Keratinocyte (primary cell): ENCODE data around the gene XK.

Experiments
- CTCF ChIP-seq, 3 experiments: IDR thresholded peaks in 1 of 3; conservative IDR thresholded peaks in 1 of 3; optimal IDR thresholded peaks in 1 of 3; 2 replicates in 2 of 3; 3 replicates in 1 of 3; pipeline versions ENCODE3 to v1.5.1; 2011; ENCODE audit warnings: low read length in 3 of 3, mild to moderate bottlenecking in 3 of 3, moderate library complexity in 2 of 3, control low read depth in 1 of 3, inconsistent platforms in 1 of 3; ENCODE audit not compliant: insufficient read depth in 2 of 3; ENCODE audit errors: extremely low read depth in 1 of 3
- EZH2 ChIP-seq: IDR thresholded peaks from one replicate; pipeline ENCODE4 v1.6.1; 2012; ENCODE audit warnings: inconsistent platforms, mild to moderate bottlenecking, low read length, moderate library complexity

DNA sequence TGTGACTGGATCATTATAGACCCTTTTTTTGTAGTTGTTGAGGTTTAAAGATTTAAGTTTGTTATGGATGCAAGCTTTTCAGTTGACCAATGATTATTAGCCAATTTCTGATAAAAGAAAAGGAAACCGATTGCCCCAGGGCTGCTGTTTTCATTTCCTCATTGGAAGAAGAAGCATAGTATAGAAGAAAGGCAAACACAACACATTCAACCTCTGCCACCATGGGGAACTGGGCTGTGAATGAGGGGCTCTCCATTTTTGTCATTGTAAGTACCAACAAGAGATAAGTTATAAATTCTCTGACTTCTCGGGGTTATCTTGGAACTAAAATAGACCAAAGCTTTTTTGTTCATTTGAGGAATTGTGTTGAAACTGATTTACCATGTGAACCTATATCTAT is 94.3 kb downstream of the XK start, which contains the start of gene CYBB:
- TF ChIP-seq CTCF (optimal IDR thresholded peaks at IDR 0.05 in 1 of 3, IDR thresholded peaks at IDR 0.05 in 1 of 3, conservative IDR thresholded peaks at IDR 0.05 in 1 of 3; ENCODE audit: extremely low read depth in 1 of 3, insufficient read depth in 2 of 3, low read length in 3 of 3) (no peak), EZH2 (no peak)
